K562 (cell line): ENCODE measurements around the gene PSMB7. TPM values are rescaled to one million over a fixed set of nuclear protein-coding genes. Genes with fewer than 3 reads are reported as not detected.

Experiments
- ATAC-seq: fragments of 200-7000 bp; cut with Tn5 transposase; 3 replicates; pipeline ENCODE4 v1.9.1; 2020; ENCODE audit warnings: moderate library complexity
- BruUV-seq: library from RNA; stranded (reverse); fragments of 400-500 nt; replicated peaks from 2 replicates; lab custom pipeline; 2021; lab: Mats Ljungman, UMichigan
- CTCF ChIA-PET: fragments of 300-600 bp; formaldehyde crosslinking; extraction: SDS; loops from one replicate; lab custom pipeline; 2021; ENCODE audit warnings: low intra/inter-chr PET ratio; lab: Yijun Ruan, JAX
- POLR2A ChIA-PET: fragments of 300-600, 350-650 bp; sonication (Branson Sonifier 250); formaldehyde crosslinking; extraction: SDS; loops from one replicate; lab custom pipeline; 2021; ENCODE audit warnings: antibody characterized with exemption, inconsistent platforms; lab: Yijun Ruan, JAX
- DNase-seq, 4 experiments: peaks; one replicate each; pipeline versions ENCODE4 v3.0.0 to v3.0.0-alpha.2; 2011 to 2018; ENCODE audit warnings: low spot score in 3 of 4, mixed read lengths in 3 of 4; ENCODE audit errors: extremely low read depth in 1 of 4
- FAIRE-seq: peaks from 2 replicates; lab custom pipeline; 2011; peaks lifted over from hg19 to GRCh38; lab: Jason Lieb, UNC
- H2AFZ ChIP-seq: 2 replicates; pipeline ENCODE4 v1.6.0; 2011; ENCODE audit warnings: low read depth, low read length, control low read depth, inconsistent platforms
- H3K27ac ChIP-seq: fragments of 200-600 bp; 3 replicates; pipeline ENCODE4 v1.8.0; 2011; ENCODE audit warnings: low read depth, mild to moderate bottlenecking, control low read depth, inconsistent platforms, low read length, moderate library complexity, mixed read lengths; ENCODE audit errors: extremely low read depth
- H3K27me3 ChIP-seq, 2 experiments: fragments of 300-600 bp in 1 of 2; 2 replicates in 1 of 2; 3 replicates in 1 of 2; pipeline versions ENCODE4 v1.6.0 to v1.8.0; 2011; ENCODE audit warnings: inconsistent platforms in 2 of 2, low read length in 2 of 2, mild to moderate bottlenecking in 1 of 2, mixed read lengths in 1 of 2, moderate library complexity in 1 of 2; ENCODE audit not compliant: control insufficient read depth in 2 of 2, insufficient read depth in 2 of 2
- H3K36me3 ChIP-seq: fragments of 300-600 bp; 3 replicates; pipeline ENCODE4 v1.8.0; 2011; ENCODE audit warnings: mild to moderate bottlenecking, low read length, inconsistent platforms; ENCODE audit not compliant: control insufficient read depth, insufficient read depth
- H3K4me1 ChIP-seq, 2 experiments: fragments of 200-600 bp in 1 of 2; replicated peaks in 1 of 2; 2 replicates in 1 of 2; 3 replicates in 1 of 2; pipeline versions ENCODE4 v1.5.1 to v1.8.0; 2011; ENCODE audit warnings: inconsistent platforms in 2 of 2, low read length in 2 of 2, mild to moderate bottlenecking in 1 of 2, mixed read lengths in 1 of 2, moderate library complexity in 1 of 2; ENCODE audit not compliant: control insufficient read depth in 2 of 2, insufficient read depth in 2 of 2
- H3K4me2 ChIP-seq: 2 replicates; pipeline ENCODE4 v1.6.1; 2011; ENCODE audit warnings: low read length, control low read depth, inconsistent platforms, mixed read lengths; ENCODE audit not compliant: insufficient read depth
- H3K4me3 ChIP-seq: fragments of 200-600 bp; sonication (generic), shearing (Covaris generic); 2 replicates; pipeline ENCODE4 v1.5.1; 2016; ENCODE audit warnings: control low read depth, inconsistent platforms
- H3K79me2 ChIP-seq: fragments of 200-600 bp; 3 replicates; pipeline ENCODE4 v1.8.0; 2011; ENCODE audit warnings: low read length, inconsistent platforms; ENCODE audit not compliant: control insufficient read depth, insufficient read depth
- H3K9ac ChIP-seq, 2 experiments: 2 replicates each; pipeline versions ENCODE4 v1.6.0 to v1.6.1; 2011; ENCODE audit warnings: low read depth in 2 of 2, low read length in 2 of 2, control low read depth in 1 of 2, inconsistent platforms in 1 of 2, mild to moderate bottlenecking in 1 of 2, mixed read lengths in 1 of 2; ENCODE audit not compliant: insufficient read depth in 1 of 2
- H3K9me1 ChIP-seq: one replicate; pipeline ENCODE4 v1.6.0; 2011; ENCODE audit warnings: inconsistent platforms, mild to moderate bottlenecking, low read length, moderate library complexity; ENCODE audit not compliant: control insufficient read depth, insufficient read depth
- H3K9me3 ChIP-seq: replicated peaks from 2 replicates; pipeline ENCODE4 v1.5.1; 2011; ENCODE audit warnings: low read depth, low read length, inconsistent platforms; ENCODE audit not compliant: control insufficient read depth, insufficient read depth
- H4K20me1 ChIP-seq: replicated peaks from 2 replicates; pipeline ENCODE4 v1.6.1; 2011; ENCODE audit warnings: low read length, inconsistent platforms, mixed read lengths; ENCODE audit not compliant: control insufficient read depth, insufficient read depth
- ATF4 ChIP-seq: fragments of 450-650 bp; formaldehyde crosslinking; IDR thresholded peaks from 2 replicates; pipeline ENCODE4 v1.4.0; 2022; ENCODE audit warnings: mild to moderate bottlenecking, moderate library complexity
- RBM39 ChIP-seq: fragments of 200-400 bp; formaldehyde crosslinking; optimal IDR thresholded peaks from 2 replicates; pipeline ENCODE3; 2018; ENCODE audit warnings: low read depth, low read length
- WGBS: fragments of 100-300 bp; shearing (Covaris generic); methylation state at CpG from one replicate; pipeline ENCODE4 v1.1.6; 2016; ENCODE audit warnings: low coverage, mixed read lengths; ENCODE audit not compliant: insufficient coverage; ENCODE audit errors: missing lambda C conversion rate; 5-methylcytosine and 5-hydroxymethylcytosine counted together
- in situ Hi-C: fragments of 300-500 bp; cut with MboI; formaldehyde crosslinking; loops from 4 replicates; pipeline ENCODE4 v1.15.0; 2018; ENCODE audit warnings: inconsistent platforms, mixed read lengths
- intact Hi-C: fragments of 100-400 bp; cut with micrococcal nuclease; formaldehyde crosslinking; loops from 2 replicates; pipeline ENCODE4 v1.14.2; 2022
- polyA plus RNA-seq, 8 experiments: library from polyadenylated mRNA; depleted of rRNA in 4 of 8; stranded (reverse) in 5 of 8; unstranded in 3 of 8; fragments of >200 nt; fragmentation: Nextera tagmentation in 2 of 8; fragmentation: Illumina TruSeq in 1 of 8; extraction: Ambion mirVana in 2 of 8; extraction: Trizol in 1 of 8; gene quantifications; 2 replicates each; pipeline versions ENCODE4 v1.2.1 to v1.2.3, GENCODE V29; 2011 to 2014; ENCODE audit warnings: inconsistent platforms in 1 of 8, missing spikeins in 1 of 8
- total RNA-seq, 7 experiments: library from RNA; depleted of rRNA in 6 of 7; stranded (reverse); fragments of >200 nt in 6 of 7; fragmentation: Illumina TruSeq in 2 of 7; extraction: Trizol in 2 of 7; gene quantifications; 2 replicates each; pipeline versions ENCODE4 v1.2.1 to v1.2.3, GENCODE V29; 2011 to 2021; ENCODE audit warnings: low replicate concordance in 1 of 7

The PSMB7 gene
- total and polyA plus RNA-seq, 9 of the 15 experiments (the other 6 are each of a cell fraction or from before 2014, with no cell fraction given) = 321 to 978 (median 407) TPM

GRCh38 chr9:124356745-124357390 lies 58.4 kb downstream of the PSMB7 start:
- peaks cover 49% of the 10 kb centered on the region for H3K79me2 ChIP-seq
- H3K27ac ChIP-seq = no peak overlapping the region
- POLR2A ChIA-PET = no interaction called here
- H3K9me1 ChIP-seq = no peaks in the 10 kb centered on the region
- DNase-seq (no peak), FAIRE-seq (no peak), ATAC-seq (no peak)
- peaks cover 25% of the 10 kb centered on the region for H4K20me1 ChIP-seq
- CTCF ChIA-PET = no interaction called here
- no peaks in the 10 kb centered on the region for H3K9me3 ChIP-seq
- H2AFZ ChIP-seq = no peak overlapping the region
- in situ Hi-C loops (no loop called here), intact Hi-C loops (no loop called here)
- H3K27me3 ChIP-seq = no peaks in the 10 kb centered on the region
- WGBS = 92% methylated on average over 19 of the region's 19 CpGs
- no peak overlapping the region for H3K4me3 ChIP-seq
- no peak for TF ChIP-seq RBM39
- TF ChIP-seq ATF4 (CRISPR knock-in tag) = no peak
- H3K9ac ChIP-seq = no peak overlapping the region; a peak in 1 of 4 replicates
- H3K36me3 ChIP-seq = peaks cover 69% of the 10 kb centered on the region
- peaks cover 0 to 9% of the 10 kb centered on the region in 2 experiments; a peak in 2 of 5 replicates for H3K4me1 ChIP-seq
- no peak overlapping the region for H3K4me2 ChIP-seq
- no TSS peak for BruUV-seq
